HG02798 (cell line): Measurements from ENCODE around the gene P2RX5.

ENCODE experiments used
- ATAC-seq: cut with Tn5 transposase; IDR thresholded peaks from one replicate; pipeline ENCODE4 v1.9.1; 2021; ENCODE audit warnings: mild to moderate bottlenecking; ENCODE audit not compliant: unreplicated experiment, poor library complexity

Gene P2RX5

DNA sequence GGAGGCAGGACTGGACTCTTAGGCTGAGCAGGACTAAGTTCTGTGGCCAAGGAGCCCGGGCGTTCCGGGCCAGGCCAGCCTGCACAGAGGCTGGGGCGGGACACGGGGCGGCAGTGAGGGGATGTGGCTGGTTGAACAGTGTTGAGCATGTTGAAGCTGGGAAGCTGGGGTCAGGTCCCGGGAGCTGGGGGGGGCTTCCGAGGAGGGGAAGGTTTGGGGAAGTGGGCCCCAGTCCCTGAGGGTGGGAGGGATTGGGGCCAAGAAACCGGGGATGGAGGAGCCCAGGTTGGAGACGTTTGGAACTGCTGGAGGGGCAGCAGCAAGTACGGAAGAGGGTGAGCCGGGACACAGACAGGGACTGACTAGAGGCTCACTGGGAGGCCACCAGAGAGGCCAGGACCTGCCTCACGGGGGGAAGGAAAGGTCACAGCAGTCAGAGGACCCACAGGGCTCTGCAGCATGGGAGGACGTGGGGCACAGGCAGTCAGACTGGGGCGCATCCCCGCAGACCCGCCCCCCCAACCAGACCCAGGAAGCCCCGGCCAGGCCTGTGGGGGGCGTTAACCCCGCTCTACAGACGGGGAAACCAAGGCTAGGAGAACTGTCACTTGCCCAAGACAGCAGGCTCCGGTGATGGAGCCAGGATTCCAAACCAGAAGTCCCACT lies 37.0 kb downstream of the P2RX5 start:
- ATAC-seq = no peak

DNA sequence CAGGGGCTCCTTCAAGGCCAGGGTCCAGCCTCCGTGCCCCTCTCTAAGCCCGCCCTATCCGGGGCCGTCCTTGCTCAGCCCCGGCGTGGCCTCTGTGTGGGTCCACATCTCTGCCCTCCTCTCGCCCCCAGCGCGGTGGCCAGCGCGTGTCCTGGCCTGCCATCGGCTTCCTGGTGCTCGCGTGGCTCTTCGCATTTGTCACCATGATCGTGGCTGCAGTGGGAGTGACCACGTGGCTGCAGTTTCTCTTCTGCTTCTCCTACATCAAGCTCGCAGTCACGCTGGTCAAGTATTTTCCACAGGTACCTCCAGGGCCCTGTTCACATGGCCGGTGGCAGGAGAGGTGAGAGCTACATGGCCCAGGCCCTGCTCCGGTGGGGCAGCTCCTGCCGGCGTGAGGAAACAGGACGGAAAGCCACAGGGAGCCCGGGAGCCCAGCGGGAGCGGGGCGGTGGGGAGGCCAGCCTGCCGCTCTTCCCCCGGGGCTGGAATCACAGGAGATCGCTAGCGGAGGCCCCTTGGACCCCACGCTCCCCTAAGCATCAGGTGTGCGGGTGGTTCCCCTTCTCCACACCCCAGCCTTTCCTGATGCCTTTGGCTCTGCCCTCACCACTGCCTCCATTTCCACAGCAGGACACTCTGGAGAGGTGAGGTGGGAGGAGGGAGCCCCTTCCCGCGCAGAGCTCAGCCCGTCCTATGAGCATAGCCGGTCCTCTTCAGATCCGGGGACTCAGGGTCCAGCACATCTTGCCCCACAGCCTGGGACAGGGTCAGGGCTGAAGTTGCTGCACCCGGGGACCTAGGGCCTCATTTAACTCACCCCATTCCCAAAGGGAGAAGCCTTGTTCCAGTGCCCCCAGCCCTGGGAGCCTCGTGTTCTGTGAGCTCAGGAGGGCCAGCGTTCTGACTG lies 37.8 kb downstream of the P2RX5 start:
- no peak for ATAC-seq

GRCh38 chr17:3657588-3657869 lies 38.4 kb downstream of the P2RX5 start:
- no peak for ATAC-seq

DNA sequence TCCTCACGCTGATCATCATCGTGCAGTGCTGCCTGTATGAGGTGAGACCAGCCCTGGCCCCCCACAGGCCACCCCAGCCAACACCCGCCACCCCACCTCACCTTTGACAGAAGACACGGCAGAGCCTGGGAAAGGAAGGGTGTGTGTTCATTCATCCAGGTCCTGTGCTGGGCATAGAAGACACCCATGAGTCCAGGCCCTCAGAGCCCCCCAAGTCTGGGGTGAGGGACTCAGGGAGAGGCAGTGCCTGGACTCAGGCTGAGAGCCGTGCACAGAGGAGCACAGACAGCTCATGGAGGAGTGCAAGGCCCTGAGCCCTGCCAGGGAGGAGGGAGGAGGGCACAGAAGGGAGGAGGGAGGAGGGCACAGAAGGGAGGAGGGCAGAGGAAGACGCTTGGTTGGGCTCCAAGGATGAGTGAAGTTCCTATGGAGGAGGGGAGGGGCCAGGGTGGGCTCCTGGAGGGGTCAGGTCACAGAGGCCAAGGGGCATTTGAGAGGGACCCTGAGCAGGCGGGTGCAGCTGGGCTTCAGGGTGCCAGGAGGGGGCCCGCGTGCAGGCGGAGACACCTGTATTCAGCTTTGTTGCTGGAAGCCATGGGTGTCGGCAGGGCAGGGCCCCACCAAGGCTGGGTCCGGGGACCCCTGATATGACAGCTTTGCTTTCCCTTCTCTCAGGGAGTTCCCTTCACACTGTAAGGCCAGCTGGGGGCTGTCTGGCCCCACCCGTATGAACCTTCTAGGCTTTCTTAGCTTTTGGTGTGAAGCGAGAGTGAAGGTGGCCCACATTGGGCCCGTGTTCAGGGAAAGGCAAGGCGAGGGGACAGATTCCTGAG lies 39.0 kb downstream of the P2RX5 start:
- no peak for ATAC-seq

DNA sequence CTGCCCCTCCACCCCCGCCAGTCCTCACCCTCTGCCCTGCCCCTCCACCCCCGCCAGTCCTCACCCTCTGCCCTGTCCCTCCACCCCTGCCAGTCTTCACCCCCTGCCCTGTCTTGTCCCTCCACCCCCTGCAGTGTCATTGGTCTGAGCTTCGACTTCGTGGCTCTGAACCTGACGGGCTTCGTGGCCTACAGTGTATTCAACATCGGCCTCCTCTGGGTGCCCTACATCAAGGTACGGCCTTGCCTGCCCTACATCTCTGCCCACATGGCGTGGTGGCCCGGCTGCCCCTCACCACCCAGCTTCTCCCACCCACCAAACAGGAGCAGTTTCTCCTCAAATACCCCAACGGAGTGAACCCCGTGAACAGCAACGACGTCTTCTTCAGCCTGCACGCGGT lies 39.6 kb downstream of the P2RX5 start:
- ATAC-seq = no peak

GRCh38 chr17:3655766-3656165 lies 40.2 kb downstream of the P2RX5 start:
- ATAC-seq = no peak

DNA sequence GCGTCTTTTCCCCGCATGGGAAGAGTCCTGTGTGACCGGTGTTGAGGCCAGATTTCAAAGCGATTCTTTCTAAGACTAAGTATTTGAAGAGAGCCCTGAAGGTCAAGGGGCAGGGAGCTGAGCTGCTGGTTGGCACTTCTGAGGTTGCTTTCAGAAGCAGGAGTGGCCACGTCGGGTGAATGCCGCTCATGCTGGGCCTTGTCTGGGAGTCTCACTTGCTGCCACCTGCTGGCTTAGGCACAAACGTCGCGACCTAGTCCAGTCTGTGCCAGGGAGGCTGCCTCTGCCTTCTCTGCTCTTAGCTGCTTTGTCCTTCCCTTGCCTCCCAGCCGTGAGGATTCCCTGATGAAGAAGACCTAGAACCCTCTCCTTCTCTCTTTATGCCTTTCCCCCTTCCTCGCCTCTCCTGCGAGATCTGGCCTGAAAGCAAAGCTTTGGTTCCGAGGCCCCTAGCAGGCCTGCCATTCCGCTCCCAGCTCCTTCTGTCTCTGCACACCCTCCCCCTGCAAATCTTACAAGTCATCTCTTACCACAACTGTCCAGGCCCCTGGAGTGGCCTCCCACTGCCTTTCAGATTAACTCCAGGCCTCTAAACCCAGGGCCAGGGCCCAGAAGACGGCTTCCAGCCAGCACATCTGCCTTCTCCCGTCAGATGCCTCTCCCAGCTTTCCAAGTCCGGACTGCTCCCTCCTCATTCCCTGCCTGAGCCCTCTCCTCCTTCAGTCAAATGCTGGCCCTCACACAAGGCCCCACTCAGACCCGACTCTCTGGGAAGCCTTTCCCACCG lies 48.0 kb downstream of the P2RX5 start:
- no peak for ATAC-seq

- ATAC-seq = no peak
These were observed 48.7 kb downstream of the P2RX5 start for GRCh38 chr17:3647251-3647650.

- no peak for ATAC-seq
These were observed 50.6 kb downstream of the P2RX5 start for GRCh38 chr17:3645310-3645709.

DNA sequence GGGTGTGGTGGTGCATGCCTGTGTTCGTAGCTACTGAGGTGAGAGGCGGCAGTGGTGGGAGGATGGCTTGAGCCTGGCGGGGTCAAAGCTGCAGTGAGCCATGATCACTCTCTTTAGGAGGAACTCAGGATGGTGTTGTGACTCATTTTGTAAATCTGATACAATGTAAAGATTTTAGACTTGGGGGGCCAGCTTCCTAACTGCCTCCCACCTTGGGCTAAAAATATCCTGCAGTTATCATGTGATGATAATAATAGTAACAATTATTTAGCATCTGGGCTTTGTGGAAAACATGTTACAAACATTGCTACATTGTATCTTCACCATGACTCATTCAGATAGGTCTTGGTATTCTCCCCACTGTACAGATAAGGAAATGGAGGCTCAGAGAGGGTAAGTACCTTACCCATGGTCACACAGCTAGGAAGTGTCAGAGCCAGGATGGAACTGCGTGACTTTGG lies 52.0 kb downstream of the P2RX5 start:
- no peak for ATAC-seq

DNA sequence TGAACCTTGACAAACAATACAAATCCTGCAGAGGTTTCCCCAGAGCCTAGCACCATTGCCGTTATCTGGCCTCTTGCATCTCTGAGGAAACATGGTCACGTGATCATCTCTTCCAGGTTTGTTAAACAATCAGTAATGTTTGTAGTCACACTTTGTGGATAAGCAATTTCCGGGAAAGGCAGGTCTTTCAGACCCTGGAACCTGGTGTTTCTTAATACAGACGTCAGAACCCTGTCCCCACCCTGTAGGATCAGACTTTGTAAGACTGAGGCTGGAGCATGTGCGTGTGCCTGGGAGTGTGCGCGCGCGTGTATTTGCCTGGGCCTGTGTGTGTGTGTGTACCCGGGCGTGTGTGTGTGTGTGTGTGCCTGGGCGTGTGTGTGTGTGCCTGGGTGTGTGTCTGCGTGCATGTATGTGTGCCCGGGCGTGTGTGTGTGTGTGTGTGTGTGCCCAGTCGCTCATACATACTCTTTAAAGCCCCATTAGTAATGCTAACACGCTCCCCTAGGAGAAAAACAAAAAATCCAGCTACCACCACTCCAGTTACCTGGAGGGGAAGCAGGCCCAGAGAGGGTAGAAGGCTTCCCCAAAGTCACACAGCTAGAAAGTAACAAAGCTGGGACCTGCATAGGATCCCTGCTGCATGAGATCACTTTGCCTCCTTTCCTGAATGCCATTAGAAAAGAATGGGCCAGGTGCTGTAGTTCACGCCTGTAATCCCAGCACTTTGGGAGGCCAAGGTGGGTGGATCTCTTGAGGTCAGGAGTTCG lies 54.1 kb downstream of the P2RX5 start:
- ATAC-seq = no peak

DNA sequence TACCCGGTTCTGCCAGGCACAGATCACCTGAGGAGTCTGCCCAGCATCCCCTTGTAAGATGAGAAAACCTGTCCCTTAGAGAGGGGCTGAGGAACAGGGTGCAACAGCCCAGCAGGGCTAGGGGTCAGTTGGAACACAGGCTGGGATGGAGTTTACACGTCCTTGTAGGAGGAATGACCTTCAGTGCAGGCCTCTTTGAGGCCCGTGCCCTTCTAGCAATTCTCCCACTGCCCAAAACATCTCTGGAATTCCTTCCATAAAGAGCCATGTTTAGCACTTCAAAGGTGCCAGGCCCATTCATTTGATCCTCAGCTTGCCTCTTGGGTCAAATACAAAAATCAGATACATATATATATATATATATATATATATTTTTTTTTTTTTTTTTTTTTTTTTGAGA lies 54.9 kb downstream of the P2RX5 start:
- ATAC-seq = no peak

- ATAC-seq = no peak
These were observed 55.9 kb downstream of the P2RX5 start for GRCh38 chr17:3639981-3640596.

DNA sequence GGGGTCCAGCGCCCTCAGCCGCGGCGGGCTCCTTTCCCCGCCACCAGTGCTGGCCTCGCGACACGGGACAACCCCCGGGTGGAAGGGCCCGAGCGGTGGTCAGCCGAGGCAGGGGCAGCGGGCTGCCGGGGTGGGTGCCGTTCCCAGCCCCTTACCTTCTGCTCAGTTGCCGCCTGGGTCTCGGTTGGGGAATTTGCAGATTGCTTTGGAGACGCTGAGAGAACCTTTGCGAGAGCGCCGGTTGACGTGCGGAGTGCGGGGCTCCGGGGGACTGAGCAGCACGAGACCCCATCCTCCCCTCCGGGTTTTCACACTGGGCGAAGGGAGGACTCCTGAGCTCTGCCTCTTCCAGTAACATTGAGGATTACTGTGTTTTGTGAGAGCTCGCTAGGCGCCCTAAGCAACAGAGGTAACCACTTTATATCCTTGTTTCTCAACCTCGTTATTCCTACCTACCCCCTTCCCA lies 59.0 kb downstream of the P2RX5 start:
- ATAC-seq = peak; percentile 7

DNA sequence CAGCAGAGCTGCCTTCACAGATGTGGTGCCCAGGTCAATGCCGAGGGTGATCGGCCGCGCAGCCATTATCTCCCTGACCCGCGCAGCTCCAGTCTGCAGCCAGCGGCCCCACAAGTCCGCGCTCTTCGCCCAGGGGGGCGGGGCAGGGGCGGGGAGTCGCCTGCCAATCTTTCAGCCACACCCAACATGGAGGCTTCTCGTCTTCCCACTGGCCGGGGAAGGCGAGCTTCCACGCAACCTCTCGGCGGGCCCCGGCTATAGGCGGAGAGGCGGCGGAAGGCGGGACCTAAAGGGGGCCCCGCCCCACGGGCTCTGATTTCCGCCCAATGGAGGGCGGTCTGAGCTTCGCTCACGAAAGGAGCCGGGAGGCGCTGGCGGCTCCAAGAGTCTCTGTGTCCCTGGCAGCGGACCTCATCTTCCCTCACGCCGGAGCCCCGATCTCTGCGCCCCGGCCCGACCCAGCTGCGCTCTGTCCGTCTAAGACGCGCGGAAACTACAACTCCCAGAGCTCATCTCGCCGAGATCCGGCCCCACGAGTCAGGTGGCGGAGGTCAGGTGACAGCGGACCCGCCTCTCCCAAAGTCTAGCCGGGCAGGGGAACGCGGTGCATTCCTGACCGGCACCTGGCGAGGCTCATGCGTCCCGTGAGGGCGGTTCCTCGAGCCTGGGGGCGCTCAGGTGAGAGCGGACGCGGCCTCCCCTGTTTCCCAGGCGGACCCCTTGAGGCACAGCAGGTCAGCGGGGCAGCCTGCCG lies 59.6 kb downstream of the P2RX5 start, which contains the start of the genes CTNS and SHPK:
Gene CTNS (plus strand): TSS at position 607 of the 754 bp plus-strand sequence. CDS start 3,447 bp downstream, outside the sequence.
Gene SHPK (minus strand): TSS at position 97 of the 754 bp plus-strand sequence. CDS start 31 bp downstream, at position 66.
- ATAC-seq = peak; percentile 96

GRCh38 chr17:3635474-3636153 lies 60.3 kb downstream of the P2RX5 start:
- no peak for ATAC-seq

- no peak for ATAC-seq
These were observed 63.7 kb downstream of the P2RX5 start for GRCh38 chr17:3632287-3632686.
